Endothelial cell of umbilical vein (primary cell): ENCODE measurements around the gene PRKAR2B.

Experiments
- CTCF ChIP-seq, 2 donors: IDR thresholded peaks; 1 replicate in 1 of 2; 2 replicates in 1 of 2; pipeline ENCODE4 v1.5.1; 2011; ENCODE audit warnings: low read length in 2 of 2, mild to moderate bottlenecking in 2 of 2, moderate library complexity in 2 of 2, control low read depth in 1 of 2, inconsistent platforms in 1 of 2, low read depth in 1 of 2; ENCODE audit not compliant: insufficient read depth in 1 of 2; ENCODE audit errors: extremely low read depth in 1 of 2
- POLR2A ChIP-seq: IDR thresholded peaks from 2 replicates; pipeline ENCODE4 v1.6.1; 2012; ENCODE audit warnings: low read depth, mild to moderate bottlenecking, control low read depth, low read length
- POLR2AphosphoS5 ChIP-seq: IDR thresholded peaks from 2 replicates; pipeline ENCODE4 v1.6.1; 2012; ENCODE audit warnings: low read depth, mild to moderate bottlenecking, control low read depth, low read length, moderate library complexity; ENCODE audit not compliant: insufficient read depth

GRCh38 chr7:107001490-107001889 is 43.0 kb upstream of the PRKAR2B start:
- TF ChIP-seq CTCF (IDR thresholded peaks at IDR 0.05; ENCODE audit: extremely low read depth in 1 of 2, insufficient read depth in 1 of 2, low read depth in 1 of 2, low read length in 2 of 2) (no peak), POLR2AphosphoS5 (no peak), POLR2A (no peak)
